Measurements from ENCODE around the gene GNPDA2.
"Not testable (repeated sequence)": the region's sequence is repeated elsewhere in the genome, so short reads cannot be mapped to it uniquely, and the experiment has no call there.

Gene GNPDA2

DNA sequence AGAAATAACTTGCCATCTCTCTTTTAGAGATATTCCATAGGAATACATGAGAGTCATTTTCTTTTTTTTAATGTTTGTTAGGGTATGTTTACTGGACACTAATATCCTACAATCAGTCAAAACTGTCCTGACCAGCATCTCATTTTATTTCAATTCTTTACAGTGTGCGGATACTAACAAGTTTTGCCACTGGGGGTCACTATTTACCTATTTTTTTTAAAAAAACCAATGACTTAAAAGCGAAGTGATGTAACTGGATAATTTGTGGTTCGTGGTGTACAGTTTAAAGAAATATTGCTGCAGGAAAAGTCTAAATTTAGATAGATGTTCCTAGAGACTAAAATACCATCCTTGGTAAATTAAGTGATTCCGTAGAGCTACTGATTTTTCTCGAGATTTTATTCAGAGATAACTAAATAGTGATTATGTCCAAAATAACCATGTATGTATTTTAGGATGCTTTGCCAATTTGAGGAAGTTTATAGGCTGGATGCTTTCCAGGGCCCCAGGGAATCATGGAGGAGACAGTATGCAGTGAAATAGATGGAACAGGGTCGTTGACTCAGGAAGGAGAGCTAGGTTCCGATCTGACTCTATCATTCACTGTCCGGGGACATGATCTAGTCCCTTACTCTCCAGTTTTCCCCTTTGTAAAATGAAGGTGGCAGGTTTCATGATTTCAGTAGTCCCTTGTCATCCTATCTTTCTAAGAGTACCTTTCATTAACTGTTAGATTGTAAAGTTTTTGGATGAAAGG, 34.0 kb upstream of the GNPDA2 start:
- TF ChIP-seq, protein P1, sequence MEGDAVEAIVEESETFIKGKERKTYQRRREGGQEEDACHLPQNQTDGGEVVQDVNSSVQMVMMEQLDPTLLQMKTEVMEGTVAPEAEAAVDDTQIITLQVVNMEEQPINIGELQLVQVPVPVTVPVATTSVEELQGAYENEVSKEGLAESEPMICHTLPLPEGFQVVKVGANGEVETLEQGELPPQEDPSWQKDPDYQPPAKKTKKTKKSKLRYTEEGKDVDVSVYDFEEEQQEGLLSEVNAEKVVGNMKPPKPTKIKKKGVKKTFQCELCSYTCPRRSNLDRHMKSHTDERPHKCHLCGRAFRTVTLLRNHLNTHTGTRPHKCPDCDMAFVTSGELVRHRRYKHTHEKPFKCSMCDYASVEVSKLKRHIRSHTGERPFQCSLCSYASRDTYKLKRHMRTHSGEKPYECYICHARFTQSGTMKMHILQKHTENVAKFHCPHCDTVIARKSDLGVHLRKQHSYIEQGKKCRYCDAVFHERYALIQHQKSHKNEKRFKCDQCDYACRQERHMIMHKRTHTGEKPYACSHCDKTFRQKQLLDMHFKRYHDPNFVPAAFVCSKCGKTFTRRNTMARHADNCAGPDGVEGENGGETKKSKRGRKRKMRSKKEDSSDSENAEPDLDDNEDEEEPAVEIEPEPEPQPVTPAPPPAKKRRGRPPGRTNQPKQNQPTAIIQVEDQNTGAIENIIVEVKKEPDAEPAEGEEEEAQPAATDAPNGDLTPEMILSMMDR (IDR thresholded peaks at IDR 0.05; ENCODE audit: control insufficient read depth, extremely low read depth, insufficient read depth), result peak; percentile 39; the same call in 1 of the 2 replicates
- DNase-seq (ENCODE audit: low read depth), result peak; percentile 10
- no peak overlapping the region for H3K4me3 ChIP-seq (ENCODE audit: low read depth, low read length)

DNA sequence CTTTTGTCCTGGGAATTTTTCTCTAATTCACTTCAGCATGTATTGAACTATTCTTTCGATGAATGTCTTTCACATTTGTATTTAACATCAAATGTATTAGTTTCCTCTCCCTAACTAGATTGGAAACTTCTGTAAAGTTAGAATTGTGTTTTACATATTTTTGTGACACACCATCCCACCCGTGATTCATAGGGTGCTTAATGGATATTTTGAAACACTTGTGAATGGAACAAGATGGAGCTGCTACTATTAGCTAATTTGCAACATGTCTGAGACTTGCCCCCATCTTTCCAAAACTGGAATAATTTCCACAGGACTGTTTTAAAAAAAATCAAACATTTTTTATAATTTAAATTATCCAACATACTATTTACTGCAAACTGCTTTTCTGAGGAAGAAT, 30.2 kb upstream of the GNPDA2 start:
- DNase-seq (ENCODE audit: low read depth), result no peak
- TF ChIP-seq, protein P1 (IDR thresholded peaks at IDR 0.05; ENCODE audit: control insufficient read depth, extremely low read depth, insufficient read depth), result no peak
- H3K4me3 ChIP-seq (ENCODE audit: low read depth, low read length), result no peak overlapping the region

DNA sequence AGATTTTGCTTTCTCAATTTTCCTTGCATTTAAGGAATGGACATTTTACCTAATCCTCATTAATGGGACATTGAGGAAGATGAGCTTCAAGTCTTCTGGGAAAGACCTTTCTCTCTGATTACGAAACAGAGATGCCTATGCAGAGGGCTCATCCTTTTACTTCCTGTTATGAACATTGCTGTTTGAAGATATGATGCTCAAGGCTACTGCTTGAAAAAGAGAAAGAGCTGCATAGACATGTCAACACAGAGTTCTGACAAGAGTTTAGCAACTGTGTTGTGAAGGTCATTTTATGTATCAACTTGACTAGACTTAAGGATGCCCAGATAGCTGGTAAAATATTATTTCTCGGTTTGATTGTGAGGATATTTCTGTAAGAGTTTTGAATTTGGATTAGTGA, 13.8 kb upstream of the GNPDA2 start:
- no peak overlapping the region for H3K4me3 ChIP-seq (ENCODE audit: low read depth, low read length)

DNA sequence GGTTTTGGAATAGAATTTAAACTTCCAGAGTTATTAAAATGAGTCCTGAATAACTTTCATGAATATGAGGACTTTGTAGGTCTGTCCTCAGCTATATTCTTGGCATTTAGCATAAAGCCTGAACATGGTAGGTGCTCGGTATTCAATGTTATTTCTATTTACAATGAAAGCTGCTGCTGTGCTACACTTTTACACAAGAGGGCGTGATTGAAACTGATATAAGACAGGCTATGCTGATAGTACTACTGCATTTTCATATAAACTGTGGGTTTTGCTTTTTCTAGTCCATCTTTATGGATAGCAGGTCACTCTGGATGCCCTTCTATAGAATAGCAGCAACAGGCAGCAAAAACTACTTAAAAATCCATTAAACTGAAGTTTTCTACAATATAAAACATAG, 12.3 kb upstream of the GNPDA2 start:
- TF ChIP-seq, protein P1 (IDR thresholded peaks at IDR 0.05; ENCODE audit: control insufficient read depth, extremely low read depth, insufficient read depth), result no peak
- no peak for DNase-seq (ENCODE audit: low read depth)
- H3K4me3 ChIP-seq (ENCODE audit: low read depth, low read length), result no peak overlapping the region

More for the DNA sequence above, 13.8 kb upstream of the GNPDA2 start:
- TF ChIP-seq, protein P1 (IDR thresholded peaks at IDR 0.05; ENCODE audit: control insufficient read depth, extremely low read depth, insufficient read depth), result no peak
- no peak for DNase-seq (ENCODE audit: low read depth)

DNA sequence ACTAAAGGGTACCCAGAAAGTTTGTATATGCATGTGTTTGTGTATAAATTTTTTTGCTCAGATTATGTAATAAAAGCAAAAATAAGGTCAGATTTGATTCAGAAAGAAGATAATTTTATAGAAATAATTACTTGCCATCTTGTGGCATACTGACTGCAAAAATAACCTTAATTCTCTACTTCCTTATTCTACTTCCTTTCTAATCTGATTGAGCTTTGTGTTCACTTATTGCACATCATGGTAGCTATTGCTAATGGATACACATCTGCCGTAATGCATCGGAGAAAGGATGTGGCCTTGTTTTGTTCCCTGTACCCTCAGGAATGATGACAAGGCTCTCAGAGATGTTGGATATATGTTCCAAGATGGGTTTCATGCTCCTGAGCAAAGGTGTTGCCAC, 10.5 kb upstream of the GNPDA2 start:
- no peak for DNase-seq (ENCODE audit: low read depth)
- TF ChIP-seq, protein P1 (IDR thresholded peaks at IDR 0.05; ENCODE audit: control insufficient read depth, extremely low read depth, insufficient read depth), result no peak
- H3K4me3 ChIP-seq (ENCODE audit: low read depth, low read length), result no peak overlapping the region

DNA sequence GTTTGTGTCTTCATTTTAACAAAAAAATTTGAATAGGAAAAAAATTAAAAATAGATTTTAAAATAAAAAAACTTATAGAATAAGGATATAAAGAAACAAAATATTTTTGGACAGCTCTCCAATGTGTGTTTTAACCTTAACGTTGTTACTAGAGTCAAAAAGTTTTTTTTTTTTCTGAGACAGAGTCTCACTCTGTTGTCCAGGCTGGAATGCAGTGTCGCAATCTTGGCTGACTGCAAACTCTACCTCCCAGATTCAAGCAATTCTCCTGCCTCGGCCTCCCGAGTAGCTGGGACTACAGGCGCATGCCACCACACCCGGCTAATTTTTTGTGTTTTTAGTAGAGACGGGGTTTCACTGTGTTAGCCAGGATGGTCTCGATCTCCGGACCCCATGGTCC, 2.3 kb upstream of the GNPDA2 start:
- not testable (repeated sequence) for DNase-seq (ENCODE audit: low read depth); H3K4me3 ChIP-seq (ENCODE audit: low read depth, low read length)

DNA sequence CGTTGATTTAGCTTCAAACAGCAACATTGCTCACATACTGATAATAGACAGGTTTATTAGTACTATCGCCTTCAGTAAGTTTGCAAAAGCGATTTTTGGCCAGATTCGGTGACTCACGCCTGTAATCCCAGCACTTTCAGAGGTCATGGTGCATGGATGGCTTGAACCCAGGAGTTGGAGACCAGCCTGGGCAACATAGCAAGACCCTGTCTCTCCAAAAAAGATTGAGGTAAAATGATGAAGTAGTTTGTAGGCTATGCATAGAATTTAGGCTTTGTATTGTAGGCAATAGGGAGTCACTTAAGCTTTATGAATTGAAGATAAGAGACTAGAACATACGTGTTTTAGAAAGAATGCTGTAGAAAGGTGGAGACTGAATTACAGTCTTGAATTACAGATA, 1.1 kb upstream of the GNPDA2 start:
- no peak overlapping the region for H3K4me3 ChIP-seq (ENCODE audit: low read depth, low read length)
- no peak for DNase-seq (ENCODE audit: low read depth)
- TF ChIP-seq, protein P1 (IDR thresholded peaks at IDR 0.05; ENCODE audit: control insufficient read depth, extremely low read depth, insufficient read depth), result no peak

Measured in LNCaP clone FGC (cell line).